Suprapubic skin (tissue), 3 donors: Measurements from ENCODE around the gene DOHH.

Experiments
- POLR2A ChIP-seq, 2 donors: fragments of 450-650 bp; IDR thresholded peaks; one replicate each; pipeline ENCODE4 v1.6.1; 2017; ENCODE audit warnings: antibody characterized with exemption in 2 of 2, mild to moderate bottlenecking in 2 of 2, moderate library complexity in 2 of 2
- TF ChIP-seq, protein P1 (sequence below), 2 donors: fragments of 200-600 bp in 1 of 2; fragments of 450-650 bp in 1 of 2; sonication (generic) in 1 of 2; IDR thresholded peaks; one replicate each; pipeline ENCODE4 v1.5.1; 2016 to 2019; ENCODE audit warnings: antibody characterized with exemption in 2 of 2, mild to moderate bottlenecking in 1 of 2, moderate library complexity in 1 of 2

DNA sequence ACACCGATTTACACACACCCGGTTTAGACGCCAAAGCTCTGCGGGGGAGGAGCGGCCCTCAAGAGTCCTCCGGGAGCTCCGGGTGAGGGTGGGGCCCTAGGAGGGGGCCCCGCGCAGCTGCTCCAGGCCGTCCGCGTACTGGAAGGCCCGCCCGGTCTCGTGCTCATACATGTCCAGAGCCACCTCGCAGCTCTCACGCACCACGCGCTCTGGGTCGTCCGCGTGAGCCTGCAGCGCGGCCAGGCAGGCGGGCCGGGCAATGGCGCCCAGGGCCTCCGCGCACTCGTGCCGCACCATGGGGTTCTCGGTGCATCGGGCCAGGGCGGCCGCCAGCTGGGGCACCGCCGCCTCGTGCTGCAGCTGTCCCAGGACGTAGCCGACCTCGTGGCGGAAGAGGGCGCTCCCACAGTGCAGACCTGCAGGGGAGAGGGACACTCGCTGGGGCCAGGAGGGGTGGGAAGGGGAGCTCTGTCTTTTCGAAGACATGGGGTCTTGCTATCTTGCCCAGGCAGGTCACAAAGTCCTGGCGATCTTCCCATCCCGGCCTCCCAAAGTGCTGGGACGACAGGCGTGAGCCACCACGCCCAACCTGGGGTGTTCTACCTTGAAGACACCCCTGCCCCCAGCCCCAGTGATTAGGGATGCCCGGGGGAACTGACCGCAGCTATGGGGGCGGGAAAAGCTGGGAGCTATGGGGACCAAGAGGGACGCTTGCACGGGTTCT, 8.9 kb downstream of the DOHH start:
- TF ChIP-seq POLR2A (IDR thresholded peaks at IDR 0.05) = no peak
- TF ChIP-seq, protein P1, sequence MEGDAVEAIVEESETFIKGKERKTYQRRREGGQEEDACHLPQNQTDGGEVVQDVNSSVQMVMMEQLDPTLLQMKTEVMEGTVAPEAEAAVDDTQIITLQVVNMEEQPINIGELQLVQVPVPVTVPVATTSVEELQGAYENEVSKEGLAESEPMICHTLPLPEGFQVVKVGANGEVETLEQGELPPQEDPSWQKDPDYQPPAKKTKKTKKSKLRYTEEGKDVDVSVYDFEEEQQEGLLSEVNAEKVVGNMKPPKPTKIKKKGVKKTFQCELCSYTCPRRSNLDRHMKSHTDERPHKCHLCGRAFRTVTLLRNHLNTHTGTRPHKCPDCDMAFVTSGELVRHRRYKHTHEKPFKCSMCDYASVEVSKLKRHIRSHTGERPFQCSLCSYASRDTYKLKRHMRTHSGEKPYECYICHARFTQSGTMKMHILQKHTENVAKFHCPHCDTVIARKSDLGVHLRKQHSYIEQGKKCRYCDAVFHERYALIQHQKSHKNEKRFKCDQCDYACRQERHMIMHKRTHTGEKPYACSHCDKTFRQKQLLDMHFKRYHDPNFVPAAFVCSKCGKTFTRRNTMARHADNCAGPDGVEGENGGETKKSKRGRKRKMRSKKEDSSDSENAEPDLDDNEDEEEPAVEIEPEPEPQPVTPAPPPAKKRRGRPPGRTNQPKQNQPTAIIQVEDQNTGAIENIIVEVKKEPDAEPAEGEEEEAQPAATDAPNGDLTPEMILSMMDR (IDR thresholded peaks at IDR 0.05) = no peak
